SK-N-SH (cell line): ENCODE results near the gene XXYLT1.

Experiments
- CHD2 ChIP-seq: fragments of 150-350 bp; IDR thresholded peaks from 2 replicates; pipeline ENCODE4 v1.6.1; 2018; ENCODE audit warnings: low read length; ENCODE audit not compliant: partially characterized antibody
- CTCF ChIP-seq: fragments of 200-600 bp; sonication (generic); IDR thresholded peaks from 2 replicates; pipeline ENCODE4 v1.6.1; 2017; ENCODE audit warnings: antibody characterized with exemption, mild to moderate bottlenecking, moderate library complexity
- EP300 ChIP-seq, 2 experiments: IDR thresholded peaks; 2 replicates each; pipeline versions ENCODE4 v1.4.0 to v1.6.1; 2012; ENCODE audit warnings: borderline replicate concordance in 1 of 2, low read depth in 1 of 2, low read length in 1 of 2
- IRF3 ChIP-seq: fragments of 150-350 bp; IDR thresholded peaks from 2 replicates; pipeline ENCODE4 v1.6.1; 2016; ENCODE audit warnings: mild to moderate bottlenecking, low read depth, low read length
- JUND ChIP-seq: IDR thresholded peaks from 2 replicates; pipeline ENCODE4 v1.4.0; 2012
- POLR2AphosphoS5 ChIP-seq: IDR thresholded peaks from 2 replicates; pipeline ENCODE4 v1.6.1; 2012; ENCODE audit warnings: low read depth, low read length
- TEAD4 ChIP-seq: IDR thresholded peaks from 2 replicates; pipeline ENCODE4 v1.4.0; 2012; ENCODE audit warnings: mild to moderate bottlenecking, borderline replicate concordance; ENCODE audit not compliant: insufficient read depth
- ZBTB33 ChIP-seq: IDR thresholded peaks from 2 replicates; pipeline ENCODE4 v1.4.0; 2012; ENCODE audit warnings: low read depth, borderline replicate concordance

- TF ChIP-seq CTCF (no peak), CHD2 (no peak), POLR2AphosphoS5 (no peak), IRF3 (no peak), ZBTB33 (no peak), JUND (no peak), TEAD4 (no peak), EP300 (IDR thresholded peaks at IDR 0.05; ENCODE audit: borderline replicate concordance in 1 of 2, low read depth in 1 of 2, low read length in 1 of 2) (no peak)
Measured at GRCh38 chr3:195101927-195102608, 168.9 kb downstream of the XXYLT1 start.
